ENCODE measurements around the gene QRICH1. TPM values are rescaled to one million over a fixed set of nuclear protein-coding genes. Genes with fewer than 3 reads are reported as not detected.

QRICH1 gene
- total RNA-seq, 2 experiments from 2014 or later: 111 to 132 TPM

DNA sequence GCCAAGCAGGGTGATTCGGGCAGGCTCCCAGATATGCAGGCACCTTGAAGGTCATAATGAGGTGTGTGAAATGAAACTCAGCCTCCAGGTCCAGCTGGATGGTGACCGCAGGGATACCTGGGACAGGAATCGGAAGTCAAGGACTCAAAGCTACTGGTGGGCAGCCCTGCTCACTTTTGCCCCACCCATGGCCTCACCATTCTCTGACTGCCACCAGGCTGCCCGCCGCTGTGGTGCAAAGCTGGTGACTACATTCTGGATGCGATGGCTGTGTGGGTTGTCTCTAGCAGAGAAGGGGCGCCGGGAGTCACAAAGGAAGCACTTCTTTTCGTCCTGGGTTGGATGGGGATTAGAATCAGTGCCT is 38.2 kb upstream of the QRICH1 start:
- DNase-seq (ENCODE audit: low spot score): no peak
- POLR2A ChIA-PET: no interaction called here

DNA sequence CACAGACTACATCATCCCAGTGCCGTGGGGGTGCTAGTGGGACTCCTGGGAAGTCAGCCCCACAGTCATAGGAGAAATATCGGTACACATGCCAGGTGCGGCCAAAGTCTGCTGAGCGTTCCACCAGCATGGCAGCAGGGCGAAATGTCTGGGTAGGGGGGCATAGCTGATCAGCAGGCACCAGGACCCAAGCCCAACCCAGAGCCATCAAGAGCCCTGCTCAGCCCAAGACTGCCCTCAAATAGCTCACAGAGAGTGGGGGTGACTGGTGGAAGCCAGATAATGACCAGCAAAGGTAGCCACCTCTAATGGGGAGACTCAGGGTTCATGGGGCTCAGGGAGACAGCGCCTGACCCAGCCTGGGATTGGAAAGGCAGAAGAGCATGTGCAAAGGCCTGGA is 37.7 kb upstream of the QRICH1 start:
- DNase-seq (ENCODE audit: low spot score): no peak
- Histone ChIP-seq H3K4me1 (ENCODE audit: insufficient read depth, low read length, poor library complexity, severe bottlenecking) (peaks cover 9% of the 10 kb centered on the region), H3K4me2 (ENCODE audit: low read length) (no peak overlapping the region), H3K36me3 (ENCODE audit: insufficient read depth, low read length) (no peaks in the 10 kb centered on the region), H2AFZ (ENCODE audit: low read length) (no peak overlapping the region), H3K4me3 (ENCODE audit: low read depth, low read length, poor library complexity, severe bottlenecking) (no peak overlapping the region), H4K20me1 (ENCODE audit: insufficient read depth, low read length) (no peaks in the 10 kb centered on the region), H3K9me3 (ENCODE audit: low read length) (no peaks in the 10 kb centered on the region), H3K79me2 (ENCODE audit: insufficient read depth, low read depth, low read length) (no peaks in the 10 kb centered on the region), H3K27ac (ENCODE audit: low read depth, low read length, poor library complexity, severe bottlenecking) (no peak overlapping the region), H3K9me2 (ENCODE audit: insufficient read depth, low read length) (no peaks in the 10 kb centered on the region)
- TF ChIP-seq, protein P1, sequence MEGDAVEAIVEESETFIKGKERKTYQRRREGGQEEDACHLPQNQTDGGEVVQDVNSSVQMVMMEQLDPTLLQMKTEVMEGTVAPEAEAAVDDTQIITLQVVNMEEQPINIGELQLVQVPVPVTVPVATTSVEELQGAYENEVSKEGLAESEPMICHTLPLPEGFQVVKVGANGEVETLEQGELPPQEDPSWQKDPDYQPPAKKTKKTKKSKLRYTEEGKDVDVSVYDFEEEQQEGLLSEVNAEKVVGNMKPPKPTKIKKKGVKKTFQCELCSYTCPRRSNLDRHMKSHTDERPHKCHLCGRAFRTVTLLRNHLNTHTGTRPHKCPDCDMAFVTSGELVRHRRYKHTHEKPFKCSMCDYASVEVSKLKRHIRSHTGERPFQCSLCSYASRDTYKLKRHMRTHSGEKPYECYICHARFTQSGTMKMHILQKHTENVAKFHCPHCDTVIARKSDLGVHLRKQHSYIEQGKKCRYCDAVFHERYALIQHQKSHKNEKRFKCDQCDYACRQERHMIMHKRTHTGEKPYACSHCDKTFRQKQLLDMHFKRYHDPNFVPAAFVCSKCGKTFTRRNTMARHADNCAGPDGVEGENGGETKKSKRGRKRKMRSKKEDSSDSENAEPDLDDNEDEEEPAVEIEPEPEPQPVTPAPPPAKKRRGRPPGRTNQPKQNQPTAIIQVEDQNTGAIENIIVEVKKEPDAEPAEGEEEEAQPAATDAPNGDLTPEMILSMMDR (conservative IDR thresholded peaks at IDR 0.05; ENCODE audit: low read length): no peak
- TF ChIP-seq EZH2phosphoT487 (IDR thresholded peaks at IDR 0.05; ENCODE audit: borderline replicate concordance, low read depth, low read length): no peak
- ChIA-PET POLR2A (no interaction called here), CTCF (ENCODE audit: unreplicated experiment) (no interaction called here)
- intact Hi-C loops (cut with micrococcal nuclease; ENCODE audit: unreplicated experiment): no loop called here
- no TSS peak for BruUV-seq (replicated peaks)

More for the DNA sequence above, 38.2 kb upstream of the QRICH1 start:
- no peak overlapping the region for H3K27ac ChIP-seq (ENCODE audit: low read depth, low read length, poor library complexity, severe bottlenecking)
- no peaks in the 10 kb centered on the region for H3K9me3 ChIP-seq (ENCODE audit: low read length)
- TF ChIP-seq, protein P1 (conservative IDR thresholded peaks at IDR 0.05; ENCODE audit: low read length): no peak
- TF ChIP-seq EZH2phosphoT487 (IDR thresholded peaks at IDR 0.05; ENCODE audit: borderline replicate concordance, low read depth, low read length): no peak
- H3K79me2 ChIP-seq (ENCODE audit: insufficient read depth, low read depth, low read length): no peaks in the 10 kb centered on the region
- no TSS peak for BruUV-seq (replicated peaks)
- no peak overlapping the region for H3K4me2 ChIP-seq (ENCODE audit: low read length)
- no peak overlapping the region for H3K4me3 ChIP-seq (ENCODE audit: low read depth, low read length, poor library complexity, severe bottlenecking)
- peaks cover 9% of the 10 kb centered on the region for H3K4me1 ChIP-seq (ENCODE audit: insufficient read depth, low read length, poor library complexity, severe bottlenecking)
- H3K9me2 ChIP-seq (ENCODE audit: insufficient read depth, low read length): no peaks in the 10 kb centered on the region
- CTCF ChIA-PET (ENCODE audit: unreplicated experiment): no interaction called here
- intact Hi-C loops (cut with micrococcal nuclease; ENCODE audit: unreplicated experiment): no loop called here
- H3K36me3 ChIP-seq (ENCODE audit: insufficient read depth, low read length): no peaks in the 10 kb centered on the region
- no peak overlapping the region for H2AFZ ChIP-seq (ENCODE audit: low read length)
- H4K20me1 ChIP-seq (ENCODE audit: insufficient read depth, low read length): no peaks in the 10 kb centered on the region

DNA sequence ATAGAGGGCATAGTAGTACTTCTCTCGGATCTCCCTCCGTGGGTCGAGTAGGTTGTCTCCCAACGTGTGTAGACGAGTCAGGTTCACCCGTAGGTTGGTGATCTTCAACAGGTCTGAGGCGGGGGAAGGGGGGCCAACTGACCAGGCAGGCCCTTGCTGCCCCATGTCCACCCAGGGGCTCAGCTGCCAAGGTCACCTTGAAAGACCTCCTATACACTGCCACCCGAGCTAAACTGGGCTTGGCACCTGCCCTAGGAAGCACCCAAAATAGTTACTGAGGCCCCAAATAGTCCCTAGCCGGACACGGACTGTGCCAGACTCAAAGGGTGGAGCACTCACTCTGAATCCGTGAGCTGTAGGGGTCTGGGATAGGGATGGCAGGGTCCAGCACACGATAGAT is 37.2 kb upstream of the QRICH1 start:
- Histone ChIP-seq H3K36me3 (ENCODE audit: insufficient read depth, low read length) (no peaks in the 10 kb centered on the region), H3K9me2 (ENCODE audit: insufficient read depth, low read length) (no peaks in the 10 kb centered on the region), H3K27ac (ENCODE audit: low read depth, low read length, poor library complexity, severe bottlenecking) (no peak overlapping the region), H3K4me3 (ENCODE audit: low read depth, low read length, poor library complexity, severe bottlenecking) (no peak overlapping the region), H3K4me1 (ENCODE audit: insufficient read depth, low read length, poor library complexity, severe bottlenecking) (peaks cover 9% of the 10 kb centered on the region), H3K4me2 (ENCODE audit: low read length) (no peak overlapping the region), H2AFZ (ENCODE audit: low read length) (no peak overlapping the region), H3K9me3 (ENCODE audit: low read length) (no peaks in the 10 kb centered on the region), H3K79me2 (ENCODE audit: insufficient read depth, low read depth, low read length) (no peaks in the 10 kb centered on the region), H4K20me1 (ENCODE audit: insufficient read depth, low read length) (no peaks in the 10 kb centered on the region)
- no peak for DNase-seq (ENCODE audit: low spot score)
- TF ChIP-seq, protein P1 (conservative IDR thresholded peaks at IDR 0.05; ENCODE audit: low read length): no peak
- TF ChIP-seq EZH2phosphoT487 (IDR thresholded peaks at IDR 0.05; ENCODE audit: borderline replicate concordance, low read depth, low read length): no peak
- no TSS peak for BruUV-seq (replicated peaks)
- CTCF ChIA-PET (ENCODE audit: unreplicated experiment): no interaction called here
- intact Hi-C loops (cut with micrococcal nuclease; ENCODE audit: unreplicated experiment): no loop called here
- POLR2A ChIA-PET: no interaction called here
